Caco-2 (cell line): ENCODE data around the gene METTL26. TPM values are rescaled to one million over a fixed set of nuclear protein-coding genes. Genes with fewer than 3 reads are reported as not detected.

ENCODE experiments used
- BruUV-seq: library from RNA; stranded (reverse); fragments of 400-500 nt; replicated peaks from 2 replicates; lab custom pipeline; 2021; lab: Mats Ljungman, UMichigan
- CTCF ChIA-PET: fragments of 300-600 bp; sonication (Branson Sonifier 250); formaldehyde crosslinking; loops from one replicate; lab custom pipeline; 2022; ENCODE audit warnings: antibody characterized with exemption; lab: Charles Lee
- POLR2A ChIA-PET: fragments of 300-600 bp; sonication (Branson Sonifier 250); formaldehyde crosslinking; loops from one replicate; lab custom pipeline; 2022; ENCODE audit warnings: antibody characterized with exemption; lab: Charles Lee
- DNase-seq, 2 experiments: peaks; one replicate each; pipeline versions ENCODE4 v3.0.0 to v3.0.0-alpha.2; 2020 to 2022
- H3K27me3 ChIP-seq: replicated peaks from 2 replicates; pipeline ENCODE4 v1.6.0; 2011; ENCODE audit warnings: low read length; ENCODE audit not compliant: control insufficient read depth, insufficient read depth
- H3K36me3 ChIP-seq: 2 replicates; pipeline ENCODE4 v1.5.1; 2011; ENCODE audit warnings: low read length; ENCODE audit not compliant: control insufficient read depth, insufficient read depth
- H3K4me1 ChIP-seq: fragments of 250-450 bp; sonication (Bioruptor Pico); 2 replicates; pipeline ENCODE4 v1.5.1; 2020; ENCODE audit warnings: mild to moderate bottlenecking
- H3K4me3 ChIP-seq: 2 replicates; pipeline ENCODE4 v1.5.1; 2011; ENCODE audit warnings: low read depth, mild to moderate bottlenecking, control low read depth, low read length
- H3K9me3 ChIP-seq: fragments of 250-450 bp; sonication (Bioruptor Pico); 2 replicates; pipeline ENCODE4 v1.5.1; 2020; ENCODE audit warnings: mild to moderate bottlenecking, moderate library complexity
- H3K27ac Mint-ChIP-seq: one replicate; pipeline ENCODE4 v1.8.0; 2022; ENCODE audit warnings: mixed read lengths; ENCODE audit not compliant: unreplicated experiment
- H3K27me3 Mint-ChIP-seq: one replicate; pipeline ENCODE4 v1.8.0; 2022; ENCODE audit warnings: mixed read lengths; ENCODE audit not compliant: insufficient read depth, unreplicated experiment
- H3K36me3 Mint-ChIP-seq: one replicate; pipeline ENCODE4 v1.8.0; 2022; ENCODE audit warnings: mild to moderate bottlenecking, mixed read lengths; ENCODE audit not compliant: insufficient read depth, unreplicated experiment
- H3K4me1 Mint-ChIP-seq: one replicate; pipeline ENCODE4 v1.8.0; 2022; ENCODE audit warnings: low read depth, mixed read lengths; ENCODE audit not compliant: unreplicated experiment
- H3K4me3 Mint-ChIP-seq: one replicate; pipeline ENCODE4 v1.8.0; 2022; ENCODE audit warnings: mild to moderate bottlenecking, moderate library complexity, mixed read lengths; ENCODE audit not compliant: unreplicated experiment
- H3K9me3 Mint-ChIP-seq: one replicate; pipeline ENCODE4 v1.8.0; 2022; ENCODE audit warnings: mixed read lengths; ENCODE audit not compliant: unreplicated experiment
- intact Hi-C: fragments of 100-400 bp; cut with micrococcal nuclease; formaldehyde crosslinking; loops from one replicate; pipeline ENCODE4 v1.10.0; 2022; ENCODE audit not compliant: unreplicated experiment
- total RNA-seq: library from RNA; stranded (reverse); gene quantifications from 2 replicates; pipeline ENCODE4 v1.2.3, GENCODE V29; 2022
- TF ChIP-seq, protein P1 (sequence below), 2 experiments: fragments of 200-600 bp in 1 of 2; IDR thresholded peaks; 1 replicate in 1 of 2; 2 replicates in 1 of 2; pipeline versions ENCODE4 v1.5.1 to v1.8.0; 2011 to 2022; ENCODE audit warnings: antibody characterized with exemption in 1 of 2, control low read depth in 1 of 2, inconsistent platforms in 1 of 2, low read depth in 1 of 2, low read length in 1 of 2, mild to moderate bottlenecking in 1 of 2, moderate library complexity in 1 of 2; ENCODE audit not compliant: insufficient read depth in 1 of 2, severe bottlenecking in 1 of 2, unreplicated experiment in 1 of 2

Gene METTL26
- total RNA-seq, 1 experiment from 2014 or later, result 67.4 TPM

DNA sequence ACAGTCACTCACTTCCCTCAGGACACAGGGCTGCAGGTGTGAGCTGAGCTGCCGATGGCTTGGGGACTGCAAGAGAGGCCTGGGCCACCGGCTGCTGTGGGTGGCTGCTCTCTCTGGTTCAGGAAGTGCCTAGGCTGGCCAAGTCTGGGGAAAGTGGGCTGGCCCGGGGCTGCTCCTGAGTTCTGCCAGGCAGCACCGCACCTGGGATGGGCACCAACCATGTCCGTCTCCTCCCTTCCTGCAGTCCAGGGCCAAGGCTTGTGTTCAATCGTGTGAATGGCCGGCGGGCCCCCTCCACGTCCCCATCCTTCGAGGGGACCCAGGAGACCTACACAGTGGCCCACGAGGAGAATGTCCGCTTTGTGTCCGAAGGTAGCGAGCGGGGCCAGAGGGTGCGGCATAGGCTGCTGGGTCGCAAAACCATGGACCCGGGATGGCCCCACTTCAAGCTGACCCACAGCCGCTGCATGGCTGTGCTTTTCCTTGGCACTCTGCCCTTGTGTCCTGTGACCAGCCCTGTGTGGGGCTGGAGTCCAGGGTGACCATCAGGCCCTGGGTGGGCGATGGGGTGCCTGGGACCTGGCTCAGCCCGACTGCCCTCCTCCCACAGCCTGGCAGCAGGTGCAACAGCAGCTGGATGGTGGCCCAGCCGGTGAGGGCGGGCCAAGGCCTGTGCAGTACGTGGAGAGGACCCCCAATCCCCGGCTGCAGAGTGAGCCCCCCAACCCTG, 11.2 kb upstream of the METTL26 start:
- TF ChIP-seq, protein P1, sequence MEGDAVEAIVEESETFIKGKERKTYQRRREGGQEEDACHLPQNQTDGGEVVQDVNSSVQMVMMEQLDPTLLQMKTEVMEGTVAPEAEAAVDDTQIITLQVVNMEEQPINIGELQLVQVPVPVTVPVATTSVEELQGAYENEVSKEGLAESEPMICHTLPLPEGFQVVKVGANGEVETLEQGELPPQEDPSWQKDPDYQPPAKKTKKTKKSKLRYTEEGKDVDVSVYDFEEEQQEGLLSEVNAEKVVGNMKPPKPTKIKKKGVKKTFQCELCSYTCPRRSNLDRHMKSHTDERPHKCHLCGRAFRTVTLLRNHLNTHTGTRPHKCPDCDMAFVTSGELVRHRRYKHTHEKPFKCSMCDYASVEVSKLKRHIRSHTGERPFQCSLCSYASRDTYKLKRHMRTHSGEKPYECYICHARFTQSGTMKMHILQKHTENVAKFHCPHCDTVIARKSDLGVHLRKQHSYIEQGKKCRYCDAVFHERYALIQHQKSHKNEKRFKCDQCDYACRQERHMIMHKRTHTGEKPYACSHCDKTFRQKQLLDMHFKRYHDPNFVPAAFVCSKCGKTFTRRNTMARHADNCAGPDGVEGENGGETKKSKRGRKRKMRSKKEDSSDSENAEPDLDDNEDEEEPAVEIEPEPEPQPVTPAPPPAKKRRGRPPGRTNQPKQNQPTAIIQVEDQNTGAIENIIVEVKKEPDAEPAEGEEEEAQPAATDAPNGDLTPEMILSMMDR (IDR thresholded peaks at IDR 0.05; ENCODE audit: insufficient read depth in 1 of 2, low read depth in 1 of 2, low read length in 1 of 2, severe bottlenecking in 1 of 2, unreplicated experiment in 1 of 2), result no peak
- no peaks in the 10 kb centered on the region for H3K27me3 Mint-ChIP-seq
- no peaks in the 10 kb centered on the region; the same call in 1 of the 2 replicates for H3K36me3 ChIP-seq
- no peak overlapping the region for H3K4me3 ChIP-seq
- no peaks in the 10 kb centered on the region for H3K27me3 ChIP-seq
- peaks cover 25% of the 10 kb centered on the region for H3K36me3 Mint-ChIP-seq
- POLR2A ChIA-PET, result no interaction called here
- peaks cover 17% of the 10 kb centered on the region for H3K4me1 ChIP-seq
- H3K9me3 ChIP-seq, result no peaks in the 10 kb centered on the region
- no peak overlapping the region for H3K4me3 Mint-ChIP-seq
- no peak overlapping the region for H3K27ac Mint-ChIP-seq
- no peak for DNase-seq
- no peaks in the 10 kb centered on the region for H3K4me1 Mint-ChIP-seq
- CTCF ChIA-PET, result interaction anchor here (0.8 kb wide), 1 partner anchor 59 kb away, joined by 3 read pairs; no protein-coding TSS in a partner anchor
- H3K9me3 Mint-ChIP-seq, result no peaks in the 10 kb centered on the region
- no TSS peak for BruUV-seq
- intact Hi-C loops, result no loop called here

- Mint-ChIP-seq H3K36me3 (peaks cover 25% of the 10 kb centered on the region), H3K4me3 (no peak overlapping the region), H3K4me1 (no peaks in the 10 kb centered on the region), H3K27me3 (no peaks in the 10 kb centered on the region), H3K9me3 (no peaks in the 10 kb centered on the region), H3K27ac (no peak overlapping the region)
- Histone ChIP-seq H3K4me3 (no peak overlapping the region), H3K27me3 (no peaks in the 10 kb centered on the region), H3K4me1 (peaks cover 17% of the 10 kb centered on the region), H3K36me3 (no peaks in the 10 kb centered on the region; the same call in 1 of the 2 replicates), H3K9me3 (no peaks in the 10 kb centered on the region)
- POLR2A ChIA-PET, result no interaction called here
- BruUV-seq, result no TSS peak
- CTCF ChIA-PET, result no interaction called here
- DNase-seq, result no peak
- intact Hi-C loops, result no loop called here
- TF ChIP-seq, protein P1 (IDR thresholded peaks at IDR 0.05; ENCODE audit: insufficient read depth in 1 of 2, low read depth in 1 of 2, low read length in 1 of 2, severe bottlenecking in 1 of 2, unreplicated experiment in 1 of 2), result no peak
These were observed 10.6 kb upstream of the METTL26 start for GRCh38 chr16:646679-647172.

DNA sequence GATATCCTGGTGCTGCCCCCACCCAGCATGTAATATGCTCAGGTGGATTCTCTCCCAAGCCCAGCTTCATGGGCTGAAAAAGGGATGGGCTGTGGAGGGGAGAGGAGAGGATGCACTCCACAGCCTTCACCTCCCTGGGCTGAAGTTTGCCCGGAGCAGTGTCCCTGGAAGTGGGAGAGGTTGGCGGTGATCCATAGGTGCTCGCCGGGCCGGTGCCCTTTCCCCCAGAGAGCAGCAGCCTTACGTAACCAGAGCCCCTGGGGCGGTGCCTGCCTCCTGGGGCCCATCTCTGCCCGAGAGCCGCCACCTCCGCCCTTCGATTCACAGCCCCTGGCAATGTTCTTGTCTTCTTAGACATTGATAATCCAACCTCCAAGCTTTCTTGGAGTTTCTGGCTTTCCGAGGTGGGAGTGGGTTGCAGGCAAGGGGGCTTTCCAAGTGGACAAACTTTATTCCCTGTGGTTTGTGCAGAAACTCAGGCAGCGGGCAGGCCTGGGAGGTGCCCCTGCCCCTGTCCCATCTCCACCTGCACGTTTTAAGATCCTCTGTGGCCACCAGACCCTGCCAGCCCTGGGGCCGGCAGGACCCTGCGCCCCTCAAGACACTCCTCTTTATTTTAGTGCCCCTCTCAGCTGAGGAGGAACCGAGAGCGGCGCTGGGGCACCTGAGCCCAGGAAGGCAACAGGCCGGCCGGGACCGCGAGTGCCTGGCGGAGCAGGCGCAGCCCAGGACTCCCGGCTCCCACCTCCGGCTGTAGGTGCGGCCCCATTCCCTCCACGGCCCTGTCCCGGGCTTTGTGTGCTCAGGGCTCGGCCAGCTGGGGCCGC, 10.0 kb upstream of the METTL26 start:
- POLR2A ChIA-PET, result no interaction called here

More for the DNA sequence above, 10.0 kb upstream of the METTL26 start:
- peaks cover 17% of the 10 kb centered on the region for H3K4me1 ChIP-seq
- no peaks in the 10 kb centered on the region; the same call in 1 of the 2 replicates for H3K36me3 ChIP-seq
- intact Hi-C loops, result no loop called here
- Mint-ChIP-seq H3K27me3 (no peaks in the 10 kb centered on the region), H3K9me3 (no peaks in the 10 kb centered on the region), H3K4me1 (no peaks in the 10 kb centered on the region), H3K27ac (no peak overlapping the region), H3K4me3 (no peak overlapping the region), H3K36me3 (peaks cover 25% of the 10 kb centered on the region)
- CTCF ChIA-PET, result no interaction called here
- no peaks in the 10 kb centered on the region for H3K9me3 ChIP-seq
- H3K27me3 ChIP-seq, result no peaks in the 10 kb centered on the region
- no peak for DNase-seq
- H3K4me3 ChIP-seq, result no peak overlapping the region
- no TSS peak for BruUV-seq
- TF ChIP-seq, protein P1 (IDR thresholded peaks at IDR 0.05; ENCODE audit: insufficient read depth in 1 of 2, low read depth in 1 of 2, low read length in 1 of 2, severe bottlenecking in 1 of 2, unreplicated experiment in 1 of 2), result no peak
